IPS-NIHi11 (cell line): ENCODE measurements around the gene B3GALNT2.
A peak's percentile ranks its signal among the peaks of the same experiment; 100 is the strongest.
"Not testable (repeated sequence)": the region's sequence is repeated elsewhere in the genome, so short reads cannot be mapped to it uniquely, and the experiment has no call there.

Experiments
- DNase-seq: peaks from one replicate; pipeline ENCODE4 v3.0.0; 2012; ENCODE audit warnings: mixed read lengths, low spot score

Gene B3GALNT2

DNA sequence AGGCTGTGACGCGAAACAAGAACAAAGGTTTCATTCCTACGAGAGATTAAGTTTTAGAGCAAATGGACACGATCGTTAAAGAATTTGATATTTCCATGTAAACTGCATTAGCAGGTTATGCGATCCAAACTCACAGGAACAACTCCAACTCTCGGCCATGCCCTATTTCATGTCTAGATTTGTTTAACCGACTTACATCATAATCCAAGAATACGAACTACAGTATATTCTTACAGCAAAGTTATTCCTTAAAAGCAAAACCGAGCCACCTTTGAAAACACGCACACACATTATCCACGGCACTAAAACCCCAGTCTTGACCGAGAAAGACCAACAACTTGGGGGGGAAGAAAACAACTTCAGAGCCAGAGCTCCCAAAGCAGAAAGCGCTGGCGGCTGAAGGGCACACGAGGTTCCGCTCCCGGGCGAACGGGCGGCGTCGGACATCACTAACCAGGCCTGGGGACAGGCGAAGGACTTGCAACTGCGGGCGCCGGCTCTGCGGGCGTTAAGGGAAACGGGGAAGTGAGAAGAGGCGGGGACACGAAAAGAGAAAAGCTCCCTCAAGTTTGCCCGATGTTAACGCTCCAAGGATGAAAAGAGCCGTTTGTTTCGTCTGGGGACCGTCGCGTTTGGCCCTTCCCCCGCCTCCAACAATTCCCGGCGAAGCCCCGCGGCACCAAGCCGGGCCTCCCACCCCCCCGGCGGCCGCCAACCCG lies 690 bp downstream of the B3GALNT2 start:
- DNase-seq: peak; percentile 41

DNA sequence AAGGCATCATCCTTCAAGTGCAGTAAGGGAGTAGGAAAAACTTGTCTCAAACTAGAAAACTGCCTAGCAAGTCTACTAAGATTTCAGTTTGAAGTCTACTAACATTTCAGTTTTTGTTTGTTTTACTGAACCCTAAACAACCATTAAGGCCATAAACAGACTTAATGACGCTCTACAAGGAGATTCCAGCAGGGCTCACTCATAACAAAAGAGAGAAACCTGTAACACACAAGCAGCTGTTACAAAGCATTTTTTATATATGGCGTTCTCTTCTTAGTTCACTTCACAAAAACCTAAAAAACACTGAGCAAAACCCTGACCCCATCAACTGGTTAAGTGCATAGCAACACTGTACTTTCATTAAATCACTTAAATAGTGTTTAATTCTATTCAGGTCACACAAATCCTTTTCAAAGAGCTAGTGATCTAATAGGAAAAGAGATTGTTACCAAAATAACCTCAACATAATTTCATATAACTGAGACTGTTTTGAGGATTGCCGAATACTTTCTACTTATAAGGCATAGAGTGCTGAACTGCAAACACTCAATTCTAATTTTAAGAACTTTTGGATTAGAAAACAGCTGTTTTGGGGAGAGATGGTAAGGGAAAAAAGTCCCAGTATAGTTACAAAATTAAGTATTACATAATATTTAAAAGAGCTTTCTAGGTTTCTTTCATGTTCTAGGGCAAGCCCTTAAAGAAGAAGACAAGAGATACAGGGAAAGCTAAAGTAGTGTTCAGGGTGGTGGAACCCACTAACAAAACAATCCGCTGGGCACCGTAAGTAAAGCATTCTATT lies 1.4 kb downstream of the B3GALNT2 start:
- DNase-seq: no peak

DNA sequence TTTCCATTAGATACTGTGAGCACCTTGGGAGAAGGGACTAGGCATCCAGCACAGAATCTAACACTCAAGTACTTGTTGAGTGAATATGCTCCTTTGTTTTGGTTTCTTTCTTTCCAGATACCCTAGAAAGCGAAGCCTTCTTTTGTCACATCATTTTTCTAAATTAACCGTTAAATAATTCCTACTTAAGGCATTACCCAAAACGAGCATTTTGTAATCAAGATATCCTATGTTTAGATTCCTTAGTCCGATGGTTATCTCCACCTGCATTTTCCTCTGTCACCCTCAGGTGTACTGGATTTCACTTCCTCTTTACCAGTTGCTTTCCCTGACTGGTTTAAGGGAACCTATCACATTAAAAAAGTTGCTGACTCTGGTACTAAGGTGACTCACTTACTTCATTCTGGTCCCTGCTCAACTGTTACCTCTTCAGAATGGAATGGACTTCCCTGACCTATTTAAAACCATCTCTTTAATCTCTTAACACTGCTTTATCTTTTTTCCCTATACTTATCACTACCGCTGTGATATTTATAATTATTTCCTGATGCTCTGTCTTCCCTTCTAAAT lies 3.2 kb downstream of the B3GALNT2 start:
- no peak for DNase-seq

DNA sequence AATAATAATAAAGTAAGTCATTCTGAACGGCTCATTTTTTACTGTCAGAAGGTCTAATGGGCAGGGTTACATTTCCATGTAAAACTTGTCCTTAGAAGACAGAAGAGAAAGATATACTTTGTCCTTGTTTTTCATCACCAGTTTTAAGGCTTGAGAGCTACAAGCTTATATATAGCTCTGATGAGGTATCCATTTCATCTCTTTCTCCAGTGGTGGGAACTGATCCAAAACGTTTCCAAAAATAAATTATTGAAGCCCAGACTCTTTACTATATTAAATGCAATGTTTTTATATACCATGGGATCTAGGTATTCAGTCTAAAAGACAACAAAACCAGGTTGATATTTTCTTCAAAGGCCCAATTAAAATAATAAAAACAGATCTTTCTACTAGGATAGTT lies 8.7 kb downstream of the B3GALNT2 start:
- DNase-seq: no peak

DNA sequence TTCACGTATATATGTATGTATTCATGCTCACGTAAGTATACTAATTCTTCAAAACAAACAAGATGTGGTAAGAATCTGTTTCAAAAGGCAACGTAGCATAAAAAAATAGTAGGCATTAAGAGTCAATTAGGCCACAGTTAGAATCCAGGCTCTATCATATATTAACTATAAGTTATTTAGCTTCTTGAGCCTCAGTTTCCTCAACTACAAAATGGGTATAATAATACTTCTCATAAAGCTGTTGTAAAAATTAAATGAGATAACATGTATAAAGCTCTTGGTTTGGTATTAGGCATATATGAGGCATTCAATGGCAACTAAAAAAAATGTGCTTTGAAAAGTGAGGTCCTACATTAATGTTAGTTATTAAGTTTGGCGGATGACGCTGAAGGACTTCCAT lies 9.2 kb downstream of the B3GALNT2 start:
- DNase-seq: no peak

DNA sequence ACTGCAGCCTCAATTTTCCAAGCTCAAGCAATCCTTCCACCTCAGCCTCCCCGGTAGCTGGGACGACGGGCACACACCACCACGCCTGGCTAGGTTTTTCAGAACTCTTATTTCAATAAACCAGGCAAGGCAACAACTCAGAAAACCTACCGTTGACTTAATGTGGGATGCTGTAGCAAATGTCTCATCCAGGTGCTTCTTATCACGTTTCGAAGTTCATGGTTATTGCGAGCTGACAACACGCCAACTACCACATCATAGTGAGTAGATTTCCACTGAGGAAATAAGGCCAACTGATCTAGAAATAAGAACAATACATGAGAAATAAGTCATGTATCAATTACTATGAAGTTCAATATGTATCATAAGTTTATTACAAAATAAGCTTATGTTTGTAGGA lies 9.7 kb downstream of the B3GALNT2 start:
- no peak for DNase-seq

DNA sequence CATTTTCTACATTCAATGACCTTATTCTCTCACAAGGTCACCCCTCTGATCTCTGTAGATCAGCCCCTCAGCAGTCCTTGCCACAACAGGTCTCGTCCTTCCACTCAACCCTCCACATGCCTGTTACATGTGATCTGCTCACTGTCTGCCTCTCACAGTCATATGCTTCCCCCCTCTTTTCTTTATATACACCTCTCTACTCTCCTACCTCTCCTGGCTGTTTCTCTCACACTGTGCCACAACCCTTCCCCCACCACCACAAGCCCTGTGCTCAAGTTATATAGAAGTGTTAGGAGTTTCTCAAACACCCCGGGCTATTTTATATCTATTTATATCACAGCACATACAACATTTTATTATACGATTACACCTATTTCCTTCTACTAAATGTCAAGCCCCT lies 12.6 kb downstream of the B3GALNT2 start:
- no peak for DNase-seq

DNA sequence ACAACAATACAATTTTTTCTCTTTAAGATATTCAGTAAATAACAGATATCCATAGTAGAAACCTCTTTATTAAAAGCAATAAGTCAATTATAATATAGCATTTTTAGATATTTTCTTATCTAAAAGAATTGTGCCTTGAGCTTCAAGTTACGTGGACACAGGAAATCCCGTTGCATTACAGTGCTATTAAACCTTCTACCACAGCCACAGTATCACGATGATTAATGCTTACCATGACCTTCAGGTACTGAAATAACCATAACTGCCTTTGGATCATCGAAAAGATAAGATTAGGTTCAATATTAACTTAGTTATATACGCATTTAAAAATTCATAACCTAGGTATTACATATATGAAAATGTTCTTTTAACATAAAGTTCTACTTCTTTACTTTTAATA lies 17.9 kb downstream of the B3GALNT2 start:
- DNase-seq: no peak

DNA sequence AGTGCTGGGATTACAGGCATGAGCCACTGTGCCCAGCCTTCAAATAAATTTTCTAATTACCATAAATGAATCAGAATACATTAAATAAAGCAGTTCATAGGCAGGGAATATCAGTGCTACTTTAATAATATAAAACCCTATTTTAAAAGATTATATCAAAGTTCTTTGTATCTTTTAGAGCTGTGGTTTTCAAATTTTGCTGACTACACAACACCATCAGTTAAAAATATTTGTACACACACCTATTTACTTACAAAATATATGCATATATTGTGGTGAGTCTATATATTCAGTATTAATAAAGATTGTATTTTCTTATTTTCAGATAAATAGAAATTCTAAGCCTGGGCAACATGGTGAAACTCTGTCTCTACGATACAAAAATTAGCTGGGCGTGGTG lies 18.7 kb downstream of the B3GALNT2 start:
- DNase-seq: no peak

DNA sequence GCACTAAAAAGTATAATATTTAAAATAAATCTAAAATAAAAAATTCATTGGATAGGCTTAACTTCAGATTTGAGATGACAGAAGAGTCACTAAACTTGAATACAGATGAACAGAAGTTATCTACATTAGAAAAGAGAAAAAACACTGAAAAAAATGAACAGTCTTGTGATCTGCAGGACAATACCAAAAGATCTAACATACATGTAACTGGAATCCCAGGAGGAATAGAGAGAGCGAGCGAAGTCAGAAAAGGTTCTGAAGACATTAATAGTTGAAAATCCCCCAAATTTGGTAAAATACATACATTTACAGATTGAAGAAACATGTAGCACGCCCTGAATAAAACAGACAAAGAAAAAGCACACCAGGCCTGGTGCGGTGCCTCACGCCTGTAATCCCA lies 21.2 kb downstream of the B3GALNT2 start:
- DNase-seq: no peak

DNA sequence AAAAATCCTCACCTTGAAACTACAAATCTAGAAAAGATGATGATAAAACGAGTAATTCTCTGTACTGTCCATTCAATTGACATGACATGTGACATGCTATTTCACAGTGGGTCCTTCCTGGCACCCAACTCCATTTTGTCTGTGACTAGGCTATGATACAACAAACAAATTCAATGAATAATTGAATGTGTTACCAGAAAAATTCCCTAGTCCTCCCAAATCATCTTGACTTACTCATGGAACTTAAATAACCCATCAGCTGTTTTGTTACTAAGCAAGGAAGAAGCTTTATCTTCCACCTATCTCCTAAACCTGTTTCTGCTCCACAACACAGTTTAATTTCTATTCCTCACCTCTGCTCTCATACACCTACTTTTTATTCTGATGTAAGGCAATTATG lies 30.4 kb downstream of the B3GALNT2 start:
- DNase-seq: no peak

DNA sequence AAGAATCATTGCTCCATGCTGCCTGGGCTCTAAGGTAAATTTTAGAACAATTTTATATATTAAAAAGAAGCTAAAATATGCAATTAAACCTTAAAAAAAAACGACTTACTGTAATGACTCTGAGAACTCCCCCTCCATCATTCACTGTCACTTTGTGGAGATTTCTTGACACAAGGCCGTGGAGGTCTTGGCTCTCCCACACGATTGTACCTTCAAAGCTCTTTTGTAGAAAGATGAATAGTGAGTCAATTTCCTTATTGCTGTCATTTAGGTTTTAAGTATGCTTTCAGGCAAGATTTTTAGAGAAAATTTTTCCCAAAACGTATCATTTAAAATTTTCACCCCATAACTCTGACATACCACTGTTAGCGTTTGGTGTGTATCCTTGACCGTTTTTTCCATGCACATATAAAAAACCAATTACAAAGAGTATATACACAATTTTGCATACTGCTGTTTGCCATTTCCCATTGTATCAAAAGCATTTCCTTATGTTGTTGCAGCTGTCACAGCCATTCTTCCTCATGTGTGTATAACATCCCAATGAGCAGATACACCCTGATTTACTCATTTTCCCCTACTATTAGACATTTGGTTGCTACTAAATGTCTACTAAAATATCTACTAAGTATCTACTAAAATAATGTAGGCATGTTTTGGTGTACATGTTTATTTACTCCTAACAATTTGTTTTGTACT lies 33.4 kb downstream of the B3GALNT2 start:
- no peak for DNase-seq

DNA sequence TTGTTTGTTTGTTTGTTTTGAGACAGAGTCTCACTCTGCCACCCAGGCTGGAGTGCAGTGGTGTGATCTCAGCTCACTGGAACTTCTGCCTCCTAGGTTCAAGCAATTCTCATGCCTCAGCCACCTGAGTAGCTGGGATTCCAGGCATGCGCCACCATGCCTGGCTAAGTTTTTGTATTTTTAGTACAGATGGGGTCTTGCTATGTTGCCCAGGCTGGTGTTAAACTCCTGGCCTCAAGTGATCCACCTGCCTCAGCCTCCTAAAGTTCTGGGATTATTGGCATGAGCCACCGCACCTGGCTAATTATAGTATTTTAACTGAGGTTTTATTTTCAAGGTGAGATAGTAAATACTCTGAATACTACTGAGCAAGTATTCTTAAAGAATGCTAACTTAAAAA lies 34.4 kb downstream of the B3GALNT2 start:
- DNase-seq: not testable (repeated sequence)

DNA sequence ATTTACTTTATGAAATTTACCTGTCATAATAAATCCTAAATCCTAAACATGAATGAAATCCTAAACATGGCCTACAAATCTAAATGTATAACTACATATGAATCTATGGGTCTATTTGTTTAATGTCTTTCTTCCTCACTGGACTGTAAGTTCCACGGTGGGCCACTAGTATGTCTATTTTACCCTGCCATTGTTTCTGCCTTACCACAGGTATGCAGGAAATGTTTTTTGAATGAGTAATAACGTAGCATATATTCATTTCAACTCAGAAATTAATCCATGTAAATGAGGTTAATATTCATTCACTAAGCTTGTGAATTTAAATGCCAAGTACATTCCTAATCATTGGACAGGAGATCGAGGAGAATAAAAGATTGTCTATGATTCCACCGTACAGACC lies 35.3 kb downstream of the B3GALNT2 start:
- DNase-seq: peak; percentile 22

DNA sequence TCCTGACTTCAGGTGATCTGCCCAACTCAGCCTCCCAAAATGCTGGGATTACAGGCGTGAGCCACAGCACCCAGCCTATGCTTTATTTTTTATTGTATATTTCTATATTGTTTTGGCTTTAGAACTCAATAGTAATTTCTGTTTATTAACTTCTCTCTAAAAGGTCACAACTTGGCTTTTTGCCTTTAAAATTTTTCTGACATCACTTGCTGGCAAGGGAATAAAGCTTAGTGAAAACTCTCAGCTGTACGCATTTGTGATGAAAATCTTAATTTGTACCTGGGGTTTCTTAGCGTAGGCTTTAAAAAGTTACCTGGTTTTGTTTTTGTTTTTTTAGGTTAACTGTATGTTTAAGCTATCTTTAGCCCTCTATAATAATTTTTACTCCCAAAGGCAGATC lies 36.2 kb downstream of the B3GALNT2 start:
- no peak for DNase-seq

DNA sequence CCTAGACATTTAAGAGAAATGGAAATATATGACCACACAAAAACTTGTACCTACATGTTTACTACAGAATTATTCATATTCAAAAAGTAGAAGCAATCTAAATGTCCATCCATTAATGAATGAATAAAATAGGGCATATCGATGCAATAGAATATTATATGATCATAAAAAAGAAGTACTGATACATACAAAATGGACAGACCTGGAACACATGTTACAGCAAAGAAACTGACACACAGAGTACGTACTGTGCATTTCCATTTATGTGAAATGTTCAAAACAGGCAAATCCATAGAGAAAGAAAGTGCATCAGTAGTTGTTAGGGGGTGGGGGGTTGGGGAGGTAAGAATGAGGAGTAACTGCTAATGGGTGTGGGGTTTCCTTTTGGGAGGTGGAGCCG lies 39.2 kb downstream of the B3GALNT2 start:
- DNase-seq: no peak

DNA sequence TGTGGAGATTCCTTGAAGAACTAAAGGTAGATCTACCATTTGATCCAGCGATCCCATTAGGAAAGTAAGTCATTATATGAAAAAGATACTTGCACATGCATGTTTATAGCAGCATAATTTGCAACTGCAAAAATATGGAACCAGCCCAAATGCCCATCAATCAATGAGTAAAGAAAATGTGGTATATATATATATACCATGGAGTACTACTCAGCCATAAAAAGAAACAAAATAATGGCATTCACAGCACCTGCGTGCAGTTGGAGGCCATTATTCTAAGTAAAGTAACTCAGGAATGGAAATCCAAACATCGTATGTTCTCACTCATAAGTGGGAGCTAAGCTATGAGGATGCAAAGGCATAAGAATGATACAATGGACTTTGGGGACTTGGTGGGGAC lies 41.4 kb downstream of the B3GALNT2 start:
- DNase-seq: not testable (repeated sequence)

DNA sequence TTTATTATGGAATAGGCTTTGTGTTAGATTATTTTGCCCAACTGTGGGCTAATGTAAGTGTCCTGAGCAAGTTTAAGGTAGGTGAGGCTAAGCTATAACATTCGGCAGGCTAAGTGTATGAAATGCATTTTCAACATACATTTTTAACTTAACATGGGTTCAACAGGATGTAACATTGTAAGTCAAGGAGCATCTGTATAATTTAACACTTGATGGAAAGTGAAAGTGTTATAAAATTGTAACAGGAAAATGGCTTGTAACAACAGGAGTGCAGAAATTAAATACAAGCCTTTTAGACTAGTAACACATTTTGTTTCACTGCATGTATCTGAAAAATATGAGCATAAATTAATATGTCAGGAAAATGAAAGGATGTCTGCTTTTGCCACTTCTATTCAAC lies 42.3 kb downstream of the B3GALNT2 start:
- no peak for DNase-seq

DNA sequence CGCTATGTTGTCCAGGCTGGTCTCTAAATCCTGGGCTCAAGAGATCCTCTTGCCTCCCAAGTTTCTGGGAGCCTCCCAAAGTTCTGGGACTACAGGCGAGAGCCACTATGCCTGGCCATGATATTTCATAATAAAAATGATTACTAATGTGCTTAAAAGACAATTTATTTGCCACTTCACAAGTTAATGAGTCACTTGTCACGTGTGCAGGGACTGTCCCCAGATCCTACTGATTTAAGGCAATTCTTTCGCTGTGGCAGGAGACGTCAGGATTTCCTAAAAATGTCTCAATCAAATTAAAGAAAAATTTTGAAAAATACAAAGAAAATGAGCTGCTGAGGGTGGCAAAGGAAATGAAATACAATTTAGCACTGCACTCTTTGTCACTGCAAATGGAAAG lies 43.5 kb downstream of the B3GALNT2 start:
- DNase-seq: no peak

DNA sequence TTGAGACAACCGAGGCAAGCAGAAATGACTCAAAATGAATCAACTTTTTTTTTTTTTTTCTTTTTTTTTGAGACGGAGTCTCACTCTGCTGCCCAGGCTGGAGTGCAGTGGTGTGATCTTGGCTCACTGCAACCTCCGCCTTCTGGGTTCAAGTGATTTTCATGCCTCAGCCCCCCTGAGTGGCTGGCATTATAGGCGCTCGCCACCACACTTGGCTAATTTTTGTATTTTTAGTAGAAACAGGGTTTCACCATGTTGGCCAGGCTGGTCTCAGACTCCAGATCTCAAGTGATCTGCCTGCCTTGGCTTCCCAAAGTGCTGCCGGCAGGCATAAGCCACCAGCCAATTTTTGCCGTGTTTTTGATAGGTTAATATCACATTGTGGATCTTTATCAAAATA lies 46.4 kb downstream of the B3GALNT2 start:
- DNase-seq: not testable (repeated sequence)

DNA sequence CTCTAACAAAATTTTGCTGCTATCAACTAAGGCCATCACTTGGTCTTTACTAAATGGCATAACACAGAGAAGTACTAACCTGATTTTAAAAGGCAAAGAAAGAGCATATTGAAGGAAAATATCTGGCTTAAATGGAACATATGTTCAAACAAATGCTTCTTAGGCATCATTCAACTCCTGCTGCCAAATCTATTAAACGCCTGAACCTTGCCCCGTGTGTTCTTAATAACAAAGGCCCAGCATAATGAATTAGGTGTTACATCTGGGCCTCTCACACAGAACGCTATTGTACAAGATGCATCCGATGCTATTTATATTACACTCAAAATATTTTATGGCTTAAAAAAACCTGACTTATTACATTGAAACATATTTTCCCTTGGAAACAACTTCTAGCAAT lies 48.4 kb downstream of the B3GALNT2 start:
- no peak for DNase-seq

DNA sequence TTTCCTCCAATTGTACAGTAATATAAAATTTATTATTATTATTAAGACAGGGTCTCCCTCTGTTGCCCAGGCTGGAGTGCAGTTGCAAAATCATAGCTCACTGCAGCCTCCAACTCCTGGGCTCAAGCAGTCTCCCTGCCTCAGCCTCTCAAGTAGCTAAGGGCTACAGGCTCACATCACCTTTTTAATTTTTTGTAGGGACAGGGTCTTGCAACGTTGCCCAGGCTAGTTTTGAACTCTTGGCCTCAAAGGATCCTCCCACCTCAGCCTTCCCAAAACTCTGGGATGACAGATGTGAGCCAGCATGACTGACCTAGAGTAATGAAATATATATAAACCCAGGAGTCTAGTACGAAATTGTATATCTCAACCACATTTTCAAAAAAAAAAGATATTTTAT lies 49.2 kb downstream of the B3GALNT2 start:
- DNase-seq: no peak

DNA sequence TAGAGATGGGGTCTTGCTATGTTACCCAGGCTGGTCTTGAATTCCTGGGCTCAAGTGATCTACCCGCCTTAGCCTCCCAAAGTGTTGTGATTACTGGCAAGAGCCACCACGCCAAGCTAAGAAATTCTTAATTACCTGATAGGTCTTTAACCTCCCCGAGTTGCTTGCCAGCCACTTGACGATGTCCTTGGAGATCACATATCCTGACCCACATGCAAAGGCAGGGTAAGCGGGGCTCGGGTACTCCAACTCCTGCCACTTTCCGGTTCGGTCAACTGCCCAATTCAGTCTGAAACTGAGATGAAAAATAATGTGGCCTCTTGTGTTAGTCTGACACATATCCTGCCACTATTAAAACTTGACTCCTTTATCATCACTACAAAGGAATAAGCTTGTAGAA lies 50.2 kb downstream of the B3GALNT2 start:
- no peak for DNase-seq
